SK-N-MC (cell line): Measurements from ENCODE around the gene FBXL13.

Source experiments
- EZH2 ChIP-seq: fragments of 200-600 bp; sonication (generic); IDR thresholded peaks from one replicate; pipeline ENCODE4 v1.6.1; 2017; ENCODE audit warnings: antibody characterized with exemption
- FOXP2 ChIP-seq: optimal IDR thresholded peaks from 2 replicates; pipeline ENCODE3; 2011; ENCODE audit warnings: mild to moderate bottlenecking, moderate library complexity; ENCODE audit not compliant: insufficient read depth; ENCODE audit errors: extremely low read length, control extremely low read depth
- POLR2AphosphoS5 ChIP-seq: IDR thresholded peaks from 2 replicates; pipeline ENCODE4 v1.6.1; 2012; ENCODE audit warnings: mild to moderate bottlenecking, low read depth, low read length, borderline replicate concordance

- no peak for TF ChIP-seq POLR2AphosphoS5
- TF ChIP-seq EZH2: no peak
- no peak for TF ChIP-seq FOXP2
Measured at GRCh38 chr7:102813191-102814024, 261.2 kb downstream of the FBXL13 start.
